ENCODE measurements around the gene TMEM132D.

The TMEM132D gene

GRCh38 chr12:129325566-129325965 lies 578.3 kb downstream of the TMEM132D start:
- DNase-seq = no peak

DNA sequence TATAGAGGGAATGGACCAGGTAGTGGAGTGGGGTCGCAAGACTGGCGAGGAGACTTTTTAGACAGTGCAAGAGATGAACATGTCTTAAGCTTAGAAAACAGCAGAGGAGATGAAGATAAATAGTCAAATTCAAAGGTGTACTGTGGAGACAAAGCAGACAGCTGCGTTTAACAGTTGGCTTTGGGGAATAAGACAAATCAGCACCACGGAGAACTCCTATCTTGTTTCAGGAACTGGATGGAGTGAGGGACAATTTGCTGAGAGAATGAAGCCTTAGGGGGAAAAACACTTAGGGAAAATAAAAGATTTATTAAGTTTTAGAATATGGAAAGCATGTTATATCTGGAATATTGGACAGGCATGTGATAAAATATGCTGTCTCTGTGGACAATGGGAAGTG lies 591.8 kb downstream of the TMEM132D start:
- no peak for DNase-seq

DNA sequence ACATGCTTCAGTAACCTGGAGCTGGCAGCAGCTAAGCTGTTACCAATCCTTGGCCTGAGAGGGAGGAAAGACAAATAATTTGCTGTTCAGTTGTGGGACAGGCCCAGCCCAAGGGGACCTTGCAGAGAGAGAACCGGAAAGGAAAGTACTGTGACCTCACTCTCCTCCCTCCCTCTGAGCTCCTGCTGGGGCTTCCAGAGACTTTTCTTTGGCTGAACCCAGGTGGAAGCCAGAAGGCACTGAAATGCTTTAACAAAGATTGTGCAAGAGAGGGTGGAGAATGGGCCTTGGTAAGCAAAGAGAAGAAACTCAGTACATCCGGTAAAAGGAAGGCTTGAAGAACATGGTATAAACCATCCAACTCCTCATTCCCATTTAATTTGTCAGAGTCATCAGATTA lies 593.5 kb downstream of the TMEM132D start:
- no peak for DNase-seq

DNA sequence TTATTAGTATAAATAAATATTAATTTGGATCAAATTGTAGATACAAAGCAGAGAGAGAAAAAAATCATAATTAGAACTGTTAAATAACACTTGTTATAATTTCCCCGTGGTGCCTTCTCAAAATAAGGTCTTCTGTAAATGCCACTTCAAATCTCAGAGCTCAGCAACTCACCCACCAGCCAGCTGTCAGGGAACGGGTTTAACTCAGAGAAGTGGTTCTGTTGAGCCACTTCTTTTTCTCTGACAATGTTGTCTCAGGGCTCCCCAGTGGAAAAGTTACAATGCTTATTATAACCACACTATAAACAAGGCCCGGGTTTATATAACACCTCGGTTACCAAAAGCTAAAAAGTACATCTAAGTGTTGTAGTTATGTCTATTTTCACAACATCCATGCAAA lies 598.0 kb downstream of the TMEM132D start:
- DNase-seq = no peak

GRCh38 chr12:129304529-129304928 lies 599.3 kb downstream of the TMEM132D start:
- no peak for DNase-seq

DNA sequence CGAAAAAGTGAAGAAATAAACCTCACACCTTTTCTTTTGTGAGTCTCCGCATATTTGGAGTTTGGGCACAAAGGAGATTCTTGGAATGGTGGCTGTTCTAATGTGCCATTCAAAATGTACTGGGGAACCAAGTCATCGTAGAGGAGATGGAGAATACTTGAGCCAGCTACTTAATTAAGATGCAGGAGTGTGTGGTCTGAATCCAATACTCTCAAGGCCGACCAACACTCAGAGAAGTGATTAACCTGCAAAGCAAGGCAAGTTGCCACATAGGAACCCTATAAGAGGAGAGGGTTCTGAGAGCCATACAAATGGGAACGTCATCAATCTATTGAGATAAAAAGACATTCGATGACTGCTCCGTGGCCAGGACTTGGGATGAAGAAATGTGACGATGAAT lies 603.8 kb downstream of the TMEM132D start:
- no peak for DNase-seq

DNA sequence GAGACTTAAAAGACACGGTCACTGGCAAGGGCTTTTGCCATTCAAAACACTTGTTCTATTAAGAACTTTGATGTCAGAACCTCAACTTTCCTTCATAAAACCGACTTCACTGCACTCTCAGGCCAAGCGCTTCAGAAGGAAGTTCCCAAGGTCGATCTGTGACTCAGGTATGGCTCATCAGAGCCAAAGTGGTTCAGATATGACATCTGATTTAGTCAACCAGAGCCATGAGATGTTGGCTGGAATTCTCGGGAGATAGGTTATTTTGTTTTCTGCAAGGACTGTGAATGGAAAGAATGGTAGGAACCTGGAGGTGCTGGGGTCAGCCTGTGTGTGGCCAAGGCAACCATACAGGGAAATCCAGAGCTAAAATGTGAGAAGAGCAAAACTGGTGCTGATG lies 604.9 kb downstream of the TMEM132D start:
- DNase-seq = no peak

DNA sequence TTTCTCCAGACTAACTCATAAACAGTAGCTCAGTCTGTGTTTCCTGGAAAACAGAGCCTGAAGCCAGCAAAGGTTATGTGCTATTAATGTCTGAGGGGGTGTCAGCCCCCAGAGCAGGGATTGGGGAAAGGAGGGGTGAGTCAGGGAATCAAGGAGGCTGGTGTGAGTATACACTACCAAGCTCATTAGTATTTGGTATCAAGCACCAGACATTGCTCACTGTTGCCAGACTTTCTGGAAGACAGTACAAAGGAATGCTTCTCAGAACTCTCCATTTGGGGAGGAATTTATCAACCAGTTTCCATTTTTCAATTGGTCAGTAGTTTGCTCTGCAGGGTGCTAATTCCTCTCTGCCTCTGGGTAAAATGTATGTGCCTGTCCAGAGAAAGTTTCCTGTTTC lies 607.2 kb downstream of the TMEM132D start:
- no peak for DNase-seq

GRCh38 chr12:129294868-129295267 lies 609.0 kb downstream of the TMEM132D start:
- no peak for DNase-seq

DNA sequence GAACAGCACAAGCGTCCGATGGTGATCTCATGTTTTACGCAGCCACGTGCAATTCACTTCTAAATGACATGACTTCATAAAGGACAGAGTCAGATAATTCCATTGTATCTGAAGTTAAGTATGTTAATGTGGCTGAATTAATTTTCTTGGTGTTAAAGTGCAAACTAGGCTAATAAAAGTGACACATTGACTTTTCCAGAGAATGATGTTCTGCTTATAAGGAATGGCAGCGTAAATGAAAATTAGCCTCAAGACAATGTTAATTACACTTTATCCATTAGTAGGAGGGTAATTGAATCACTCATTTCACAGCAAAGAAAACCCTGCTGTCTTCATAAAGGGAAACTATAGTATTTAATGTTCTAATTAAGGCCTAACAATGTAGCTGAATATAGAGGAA lies 624.1 kb downstream of the TMEM132D start:
- no peak for DNase-seq

DNA sequence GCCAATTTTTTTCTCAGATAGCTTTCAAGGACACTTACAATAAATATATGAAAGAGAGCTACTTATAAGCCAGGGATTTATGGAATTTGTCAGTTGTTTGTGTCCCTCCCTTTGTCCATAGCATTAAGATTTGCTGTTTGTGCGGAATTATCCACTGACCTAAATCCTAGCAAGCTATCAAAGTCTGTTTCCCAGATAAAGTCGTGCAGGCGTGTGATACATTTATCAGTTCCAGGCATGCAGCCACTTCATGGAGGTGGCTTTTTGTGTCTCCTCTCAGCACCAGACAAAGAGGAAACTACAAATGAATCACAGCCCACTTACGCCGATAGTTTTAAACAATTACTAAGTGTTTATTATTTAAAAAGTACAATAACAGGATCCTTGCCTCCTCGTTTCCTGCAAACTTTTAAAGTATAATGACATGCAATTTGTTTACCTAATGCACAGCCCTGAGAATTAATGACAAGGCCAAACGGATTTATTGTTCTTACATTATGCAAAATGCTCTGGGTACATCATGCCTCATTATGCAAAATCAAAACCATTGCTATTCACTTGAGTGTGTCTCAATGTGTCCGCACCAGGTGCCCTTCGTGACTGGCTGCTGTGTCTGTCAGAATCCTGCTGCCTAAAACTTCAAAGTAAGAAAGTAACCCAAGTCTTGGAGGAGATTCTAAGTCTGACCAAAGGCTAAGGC lies 627.3 kb downstream of the TMEM132D start:
- no peak for DNase-seq

- DNase-seq = no peak
These were observed 633.9 kb downstream of the TMEM132D start for GRCh38 chr12:129269756-129270495.

- DNase-seq = no peak
These were observed 645.0 kb downstream of the TMEM132D start for GRCh38 chr12:129258781-129259318.

GRCh38 chr12:129257524-129257923 lies 646.3 kb downstream of the TMEM132D start:
- DNase-seq = no peak

- no peak for DNase-seq
These were observed 657.2 kb downstream of the TMEM132D start for GRCh38 chr12:129246630-129247029.

DNA sequence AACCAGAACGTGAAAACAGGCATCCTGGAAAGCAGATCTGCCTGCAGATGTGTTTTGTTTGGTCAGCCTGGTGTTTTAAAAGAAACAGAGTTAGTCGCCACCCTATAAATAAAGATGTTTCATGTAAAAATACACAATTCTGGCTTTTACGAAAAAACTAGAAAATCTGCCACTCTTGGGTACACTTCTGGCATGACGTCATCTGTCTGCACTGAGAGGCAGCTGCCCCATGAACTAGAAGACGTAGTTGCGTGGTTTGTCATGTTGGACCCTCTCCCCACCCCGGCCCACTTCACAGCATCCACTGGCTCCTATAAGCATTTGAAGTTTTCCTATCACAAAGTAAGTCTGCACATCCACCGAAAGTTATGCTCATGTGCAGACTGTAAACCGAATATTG lies 658.1 kb downstream of the TMEM132D start:
- no peak for DNase-seq

DNA sequence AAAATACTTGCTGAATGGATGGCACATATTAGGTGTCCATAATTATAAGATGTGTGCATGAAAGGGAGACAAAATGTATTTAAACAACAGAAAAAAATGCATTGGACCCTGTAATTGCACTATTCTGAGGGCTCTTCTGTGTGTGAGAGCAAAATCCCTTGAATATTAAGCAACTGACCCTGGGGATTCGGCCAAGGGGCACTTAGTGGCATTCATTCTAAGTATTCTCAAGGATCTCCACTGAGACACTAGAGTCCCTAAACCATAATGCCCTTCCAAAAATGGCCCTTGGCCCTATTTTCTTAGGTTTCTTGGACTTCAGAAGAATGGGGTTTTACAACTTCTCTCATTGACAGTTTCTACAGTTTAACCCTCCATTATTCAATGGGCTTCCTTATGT lies 662.0 kb downstream of the TMEM132D start:
- no peak for DNase-seq

DNA sequence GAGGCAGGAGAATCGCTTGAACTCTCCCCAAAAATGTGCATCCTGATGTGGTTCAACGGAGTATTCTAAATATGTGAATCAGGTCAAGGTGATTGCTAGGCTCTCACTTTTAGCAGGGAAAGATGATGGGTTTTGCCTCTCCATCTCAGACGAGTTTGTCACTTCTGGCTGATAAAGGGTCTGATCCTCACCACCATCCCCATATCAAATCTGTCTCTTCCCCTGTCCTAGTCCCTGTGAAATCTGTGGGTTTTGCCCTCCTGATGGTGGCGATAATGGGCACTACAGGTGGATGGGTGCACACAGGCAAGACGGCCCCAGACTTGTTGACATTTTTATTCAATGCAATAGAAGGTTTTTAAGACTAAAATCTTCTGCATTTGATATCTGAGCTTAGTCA lies 665.9 kb downstream of the TMEM132D start:
- DNase-seq = no peak

GRCh38 chr12:129234209-129234608 lies 669.6 kb downstream of the TMEM132D start:
- no peak for DNase-seq

- DNase-seq = no peak
These were observed 672.3 kb downstream of the TMEM132D start for GRCh38 chr12:129231491-129231890.

GRCh38 chr12:129230995-129231394 lies 672.8 kb downstream of the TMEM132D start:
- DNase-seq = no peak

- no peak for DNase-seq
These were observed 677.0 kb downstream of the TMEM132D start for GRCh38 chr12:129226851-129227250.

GRCh38 chr12:129226005-129226404 lies 677.8 kb downstream of the TMEM132D start:
- DNase-seq = no peak

DNA sequence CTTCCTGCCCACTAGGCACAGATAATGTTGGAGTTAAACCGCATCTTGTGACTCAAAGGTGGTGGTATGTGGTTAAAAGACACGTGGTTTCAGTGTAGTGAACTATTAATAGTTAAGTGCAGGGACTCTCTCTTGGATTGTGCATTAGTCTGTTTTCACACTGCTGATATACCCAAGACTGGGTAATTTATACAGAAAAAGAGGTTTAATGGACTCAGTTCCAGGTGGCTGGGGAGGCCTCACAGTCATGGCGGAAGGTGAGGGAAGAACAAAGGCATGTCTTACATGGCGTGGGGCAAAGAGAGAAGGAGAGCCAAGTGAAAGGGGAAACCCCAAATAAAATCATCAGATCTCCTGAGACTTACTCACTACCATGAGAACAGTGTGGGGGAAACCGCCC lies 688.3 kb downstream of the TMEM132D start:
- DNase-seq = no peak
